Small intestine (tissue), 7 donors: ENCODE measurements around the gene CDC20B. TPM values are rescaled to one million over a fixed set of nuclear protein-coding genes. Genes with fewer than 3 reads are reported as not detected.

ENCODE experiments used
- DNase-seq, 2 donors: peaks; one replicate each; pipeline versions ENCODE4 v3.0.0 to v3.0.0-alpha.2; 2013
- FAIRE-seq: peaks from 2 replicates; lab custom pipeline; 2012; peaks lifted over from hg19 to GRCh38; lab: Jason Lieb, UNC
- H3K27ac ChIP-seq, 3 donors: one replicate each; pipeline ENCODE4 v1.5.1; 2013; ENCODE audit warnings: low read length in 2 of 3, mild to moderate bottlenecking in 2 of 3, control low read depth in 1 of 3, inconsistent platforms in 1 of 3, low read depth in 1 of 3, moderate library complexity in 1 of 3
- H3K27me3 ChIP-seq, 3 donors: one replicate each; pipeline ENCODE4 v1.6.1; 2013; ENCODE audit warnings: low read length in 3 of 3, inconsistent platforms in 1 of 3; ENCODE audit not compliant: control insufficient read depth in 3 of 3, insufficient read depth in 3 of 3
- H3K36me3 ChIP-seq, 3 donors: one replicate each; pipeline ENCODE4 v1.6.1; 2013; ENCODE audit warnings: low read length in 3 of 3, inconsistent platforms in 1 of 3, low read depth in 1 of 3, mild to moderate bottlenecking in 1 of 3, moderate library complexity in 1 of 3; ENCODE audit not compliant: control insufficient read depth in 3 of 3, insufficient read depth in 2 of 3
- H3K4me1 ChIP-seq, 3 donors: one replicate each; pipeline ENCODE4 v1.6.1; 2013; ENCODE audit warnings: low read length in 2 of 3, inconsistent platforms in 1 of 3, low read depth in 1 of 3, mild to moderate bottlenecking in 1 of 3, moderate library complexity in 1 of 3; ENCODE audit not compliant: control insufficient read depth in 3 of 3, insufficient read depth in 2 of 3
- H3K4me3 ChIP-seq, 3 donors: one replicate each; pipeline ENCODE4 v1.5.1; 2013; ENCODE audit warnings: low read length in 3 of 3, control low read depth in 1 of 3, inconsistent platforms in 1 of 3, low read depth in 1 of 3, mild to moderate bottlenecking in 1 of 3, moderate library complexity in 1 of 3
- H3K9me3 ChIP-seq, 2 donors: one replicate each; pipeline ENCODE4 v1.6.1; 2013; ENCODE audit warnings: low read depth in 1 of 2, low read length in 1 of 2; ENCODE audit not compliant: control insufficient read depth in 2 of 2, insufficient read depth in 1 of 2
- WGBS, 3 donors: extraction: QIAGEN DNeasy Blood & Tissue Kit; methylation state at CpG; one replicate each; pipeline ENCODE4 v1.1.7; 2013; 5-methylcytosine and 5-hydroxymethylcytosine counted together
- polyA plus RNA-seq, 4 donors: library from polyadenylated mRNA; stranded (reverse) in 3 of 4; unstranded in 1 of 4; fragments of 200-250 nt in 3 of 4; fragments of 120-200 nt in 1 of 4; gene quantifications; one replicate each; pipeline versions ENCODE4 v1.2.1 to v1.2.3, GENCODE V29; 2013
- donor health status: healthy with polysubstance abuse.
- donor health status: control.
- donor health status: control.
- donor health status: Bipolar disorder and iron deficiency.
- donor health status: healthy.

Gene CDC20B
- polyA plus RNA-seq, 4 donors, result 0.04 TPM; not detected in 3

GRCh38 chr5:55063220-55063863, 109.6 kb downstream of the CDC20B start:
- Histone ChIP-seq H3K4me1 (no peaks in the 10 kb centered on the region), H3K4me3 (no peak overlapping the region), H3K36me3 (no peaks in the 10 kb centered on the region), H3K9me3 (no peaks in the 10 kb centered on the region), H3K27me3 (no peaks in the 10 kb centered on the region), H3K27ac (no peak overlapping the region)
- DNase-seq, result no peak
- 67 to 72% (median 70%) methylated on average over 5 of the region's 5 CpGs for WGBS, 3 donors
- no peak for FAIRE-seq

Other genes with a start within 250 kb of the CDC20B start
- gene ESM1, start 187.6 kb downstream of the CDC20B start, polyA plus RNA-seq, result 1 to 10 TPM in 1 of 4 donors, under 1 TPM in 1, not detected in 2; 0.79 to 1.3 TPM
- gene GZMK, start 148.9 kb downstream of the CDC20B start, polyA plus RNA-seq, result 1 to 10 TPM in 1 of 4 donors, under 1 TPM in 2, not detected in 1; 0.47 to 1.6 (median 0.63) TPM
- 1 to 10 TPM; 2.7 to 8.6 (median 4.6) TPM for gene GZMA, start 70.5 kb downstream of the CDC20B start, polyA plus RNA-seq
- 10 to 100 TPM in 1 of 4 donors, 1 to 10 TPM in 2, under 1 TPM in 1; 0.22 to 13.1 (median 3.9) TPM for gene GPX8, start 13.0 kb downstream of the CDC20B start, polyA plus RNA-seq
- not detected for gene MCIDAS, start 54.1 kb upstream of the CDC20B start, polyA plus RNA-seq
- gene CCNO, start 60.4 kb upstream of the CDC20B start, polyA plus RNA-seq, result under 1 TPM in 1 of 4 donors, not detected in 3; 0.49 TPM
- gene DHX29, start 134.5 kb upstream of the CDC20B start, polyA plus RNA-seq, result 10 to 100 TPM in 2 of 4 donors, 1 to 10 TPM in 2; 7.3 to 30.4 (median 10.2) TPM
- gene MTREX, start 134.8 kb upstream of the CDC20B start, polyA plus RNA-seq, result 10 to 100 TPM; 21.1 to 58.1 (median 37.4) TPM